OCI-LY7 (cell line): Measurements from ENCODE around the gene TRIO. TPM values are rescaled to one million over a fixed set of nuclear protein-coding genes. Genes with fewer than 3 reads are reported as not detected.

ENCODE experiments used
- BruUV-seq: library from RNA; stranded (reverse); fragments of 400-500 nt; replicated peaks from 2 replicates; lab custom pipeline; 2021; lab: Mats Ljungman, UMichigan
- CTCF ChIA-PET: fragments of 300-600 bp; sonication (Branson Sonifier 250); formaldehyde crosslinking; loops from one replicate; lab custom pipeline; 2022; ENCODE audit warnings: antibody characterized with exemption; ENCODE audit not compliant: unreplicated experiment; lab: Charles Lee
- POLR2A ChIA-PET: fragments of 300-600 bp; sonication (Branson Sonifier 250); formaldehyde crosslinking; loops from one replicate; lab custom pipeline; 2022; ENCODE audit warnings: antibody characterized with exemption; lab: Charles Lee
- DNase-seq: peaks from one replicate; pipeline ENCODE4 v3.0.0-alpha.2; 2015; ENCODE audit warnings: low spot score
- H2AFZ ChIP-seq: fragments of 200-600 bp; sonication (generic), shearing (Covaris generic); 2 replicates; pipeline ENCODE4 v1.6.1; 2014; ENCODE audit warnings: mild to moderate bottlenecking, antibody characterized with exemption, low read length, moderate library complexity
- H3K27ac ChIP-seq: fragments of 200-600 bp; sonication (generic); 2 replicates; pipeline ENCODE4 v1.5.1; 2014; ENCODE audit warnings: mixed run types, low read depth, mild to moderate bottlenecking, moderate library complexity, low read length, inconsistent platforms; ENCODE audit not compliant: poor library complexity, severe bottlenecking
- H3K36me3 ChIP-seq: fragments of 200-600 bp; sonication (generic); 2 replicates; pipeline ENCODE4 v1.6.1; 2014; ENCODE audit warnings: mild to moderate bottlenecking, antibody characterized with exemption, low read length, moderate library complexity, mixed read lengths; ENCODE audit not compliant: insufficient read depth
- H3K4me1 ChIP-seq: fragments of 200-600 bp; sonication (generic); 2 replicates; pipeline ENCODE4 v1.5.1; 2014; ENCODE audit warnings: mild to moderate bottlenecking, low read length; ENCODE audit not compliant: insufficient read depth, poor library complexity, severe bottlenecking
- H3K4me2 ChIP-seq: fragments of 200-600 bp; sonication (generic); 2 replicates; pipeline ENCODE4 v1.6.1; 2014; ENCODE audit warnings: mild to moderate bottlenecking, low read length
- H3K4me3 ChIP-seq: fragments of 200-600 bp; sonication (generic); 2 replicates; pipeline ENCODE4 v1.5.1; 2014; ENCODE audit warnings: mild to moderate bottlenecking, low read depth, low read length; ENCODE audit not compliant: poor library complexity, severe bottlenecking
- H3K79me2 ChIP-seq: fragments of 200-600 bp; sonication (generic); 2 replicates; pipeline ENCODE4 v1.6.1; 2016; ENCODE audit warnings: low read depth, mild to moderate bottlenecking, low read length, moderate library complexity, mixed read lengths; ENCODE audit not compliant: insufficient read depth
- H3K9me2 ChIP-seq: fragments of 200-600 bp; sonication (generic); 2 replicates; pipeline ENCODE4 v1.6.1; 2016; ENCODE audit warnings: mild to moderate bottlenecking, low read length, mixed read lengths; ENCODE audit not compliant: insufficient read depth
- H3K9me3 ChIP-seq: fragments of 200-600 bp; sonication (generic); 2 replicates; pipeline ENCODE4 v1.6.1; 2014; ENCODE audit warnings: mild to moderate bottlenecking, mixed run types, low read length, mixed read lengths
- H4K20me1 ChIP-seq: fragments of 200-600 bp; sonication (generic); 2 replicates; pipeline ENCODE4 v1.6.1; 2014; ENCODE audit warnings: mild to moderate bottlenecking, antibody characterized with exemption, low read length, moderate library complexity, mixed read lengths; ENCODE audit not compliant: insufficient read depth
- CTCF ChIP-seq: fragments of 200-600 bp; sonication (generic); conservative IDR thresholded peaks from 2 replicates; pipeline ENCODE4 v1.5.1; 2014; ENCODE audit warnings: mild to moderate bottlenecking, antibody characterized with exemption, low read length, moderate library complexity, mixed read lengths
- EZH2phosphoT487 ChIP-seq: fragments of 200-600 bp; sonication (generic); IDR thresholded peaks from 2 replicates; pipeline ENCODE4 v1.6.1; 2018; ENCODE audit warnings: low read depth, borderline replicate concordance, mild to moderate bottlenecking, mixed run types, antibody characterized with exemption, low read length, moderate library complexity, mixed read lengths
- intact Hi-C: fragments of 100-400 bp; cut with micrococcal nuclease; formaldehyde crosslinking; loops from one replicate; pipeline ENCODE4 v1.10.0; 2022; ENCODE audit not compliant: unreplicated experiment
- total RNA-seq, 2 experiments: library from RNA; depleted of rRNA in 1 of 2; stranded (reverse); fragments of >200 nt in 1 of 2; shearing (Covaris generic) in 1 of 2; gene quantifications; 2 replicates each; pipeline ENCODE4 v1.2.3, GENCODE V29; 2014 to 2022

Gene TRIO
- total RNA-seq, 2 experiments from 2014 or later: 35.8 to 55.1 TPM

GRCh38 chr5:14556015-14556414 lies 412.9 kb downstream of the TRIO start:
- no peak for DNase-seq
- Histone ChIP-seq H3K9me3 (no peaks in the 10 kb centered on the region), H3K36me3 (no peaks in the 10 kb centered on the region), H2AFZ (no peak overlapping the region), H4K20me1 (no peaks in the 10 kb centered on the region), H3K4me1 (no peaks in the 10 kb centered on the region), H3K27ac (no peak overlapping the region), H3K9me2 (no peaks in the 10 kb centered on the region), H3K4me3 (no peak overlapping the region), H3K79me2 (no peaks in the 10 kb centered on the region), H3K4me2 (no peak overlapping the region)
- CTCF ChIA-PET: no interaction called here
- POLR2A ChIA-PET: no interaction called here
- intact Hi-C loops: no loop called here
- no TSS peak for BruUV-seq
- TF ChIP-seq EZH2phosphoT487 (no peak), CTCF (no peak)

GRCh38 chr5:14557203-14557770 lies 414.1 kb downstream of the TRIO start:
- BruUV-seq: no TSS peak
- ChIA-PET CTCF (no interaction called here), POLR2A (interaction anchor here (1.2 kb wide), 1 partner anchor 9 kb away, joined by 3 read pairs; no protein-coding TSS in a partner anchor)
- H3K4me3 ChIP-seq: no peak overlapping the region
- intact Hi-C loops: no loop called here
- H3K4me1 ChIP-seq: no peaks in the 10 kb centered on the region
- no peaks in the 10 kb centered on the region for H3K9me3 ChIP-seq
- no peaks in the 10 kb centered on the region for H3K9me2 ChIP-seq
- no peak overlapping the region for H3K27ac ChIP-seq
- H3K4me2 ChIP-seq: no peak overlapping the region
- no peaks in the 10 kb centered on the region for H4K20me1 ChIP-seq
- no peak for DNase-seq
- H3K79me2 ChIP-seq: no peaks in the 10 kb centered on the region
- H3K36me3 ChIP-seq: no peaks in the 10 kb centered on the region
- no peak overlapping the region for H2AFZ ChIP-seq
- TF ChIP-seq EZH2phosphoT487: no peak
- TF ChIP-seq CTCF: no peak

GRCh38 chr5:14557791-14558415 lies 414.8 kb downstream of the TRIO start:
- TF ChIP-seq EZH2phosphoT487 (no peak), CTCF (no peak)
- Histone ChIP-seq H2AFZ (no peak overlapping the region), H3K4me1 (no peaks in the 10 kb centered on the region), H3K4me2 (no peak overlapping the region), H4K20me1 (no peaks in the 10 kb centered on the region), H3K36me3 (no peaks in the 10 kb centered on the region), H3K4me3 (no peak overlapping the region), H3K79me2 (no peaks in the 10 kb centered on the region), H3K9me2 (no peaks in the 10 kb centered on the region), H3K9me3 (no peaks in the 10 kb centered on the region), H3K27ac (no peak overlapping the region)
- no peak for DNase-seq
- ChIA-PET POLR2A (interaction anchor here (1.2 kb wide), 1 partner anchor 8 kb away, joined by 3 read pairs; no protein-coding TSS in a partner anchor), CTCF (no interaction called here)
- BruUV-seq: no TSS peak
- intact Hi-C loops: no loop called here
